Gastroesophageal sphincter (tissue), 4 donors: Measurements from ENCODE around the gene HOXB4. TPM values are rescaled to one million over a fixed set of nuclear protein-coding genes. Genes with fewer than 3 reads are reported as not detected.

Source experiments
- ATAC-seq: fragments of 150-250 bp; one replicate; pipeline ENCODE4 v1.9.1; 2016; ENCODE audit warnings: mild to moderate bottlenecking, moderate library complexity
- H3K27ac ChIP-seq, 4 donors: fragments of 200-600 bp; sonication (generic) in 3 of 4; 1 replicate in 3 of 4; 2 replicates in 1 of 4; pipeline ENCODE4 v1.5.1; 2016 to 2019
- H3K27me3 ChIP-seq: fragments of 200-600 bp; sonication (generic); one replicate; pipeline ENCODE4 v1.5.1; 2019
- H3K36me3 ChIP-seq, 2 donors: fragments of 200-600 bp; sonication (generic); one replicate each; pipeline ENCODE4 v1.5.1; 2019; ENCODE audit warnings: control low read depth in 1 of 2
- H3K4me1 ChIP-seq, 3 donors: fragments of 200-600 bp; sonication (generic); 1 replicate in 2 of 3; 2 replicates in 1 of 3; pipeline ENCODE4 v1.5.1; 2016 to 2019; ENCODE audit warnings: control low read depth in 2 of 3
- H3K4me3 ChIP-seq, 2 donors: fragments of 200-600 bp; sonication (generic); one replicate each; pipeline ENCODE4 v1.5.1; 2019; ENCODE audit warnings: mild to moderate bottlenecking in 1 of 2, moderate library complexity in 1 of 2
- H3K9me3 ChIP-seq, 3 donors: fragments of 200-600 bp; sonication (generic); one replicate each; pipeline ENCODE4 v1.5.1; 2017 to 2019; ENCODE audit warnings: control low read depth in 2 of 3
- CTCF ChIP-seq, 4 experiments: fragments of 200-600 bp in 2 of 4; fragments of 450-650 bp in 2 of 4; sonication (generic) in 1 of 4; IDR thresholded peaks; one replicate each; pipeline ENCODE4 v1.5.1; 2017 to 2019; ENCODE audit warnings: antibody characterized with exemption in 4 of 4, mild to moderate bottlenecking in 2 of 4, moderate library complexity in 2 of 4
- EP300 ChIP-seq: sonication (generic); formaldehyde crosslinking; IDR thresholded peaks from one replicate; pipeline ENCODE4 v1.6.1; 2017; ENCODE audit warnings: antibody characterized with exemption, mild to moderate bottlenecking
- POLR2A ChIP-seq, 2 donors: fragments of 450-650 bp; IDR thresholded peaks; one replicate each; pipeline ENCODE4 v1.6.1; 2017; ENCODE audit warnings: antibody characterized with exemption in 2 of 2, mild to moderate bottlenecking in 2 of 2, moderate library complexity in 1 of 2
- POLR2AphosphoS5 ChIP-seq: sonication (generic); formaldehyde crosslinking; IDR thresholded peaks from one replicate; pipeline ENCODE4 v1.6.1; 2017; ENCODE audit warnings: antibody characterized with exemption
- WGBS, 2 donors: methylation state at CpG; one replicate each; pipeline ENCODE4 v1.1.5; 2018; ENCODE audit warnings: low coverage in 1 of 2; 5-methylcytosine and 5-hydroxymethylcytosine counted together
- total RNA-seq, 4 donors: library from RNA; depleted of rRNA; stranded (reverse); fragments of >200 nt; gene quantifications; one replicate each; pipeline ENCODE4 v1.1.0, GENCODE V29; 2016

HOXB4 gene
- total RNA-seq, 4 donors from 2014 or later, result 3.0 to 12.9 (median 6.9) TPM

- no peaks in the 10 kb centered on the region for H3K9me3 ChIP-seq
- H3K27ac ChIP-seq, result peak within 1 kb of the TSS in 2 of 4 donors; percentile 97 to 98
- TF ChIP-seq POLR2AphosphoS5 (peak; percentile 18), POLR2A (IDR thresholded peaks at IDR 0.05) (no peak)
- peaks cover 28% of the 10 kb centered on the region for H3K27me3 ChIP-seq
- H3K4me3 ChIP-seq, result peak within 1 kb of the TSS in 1 of 2 donors; percentile 39
- peaks cover 0 to 57% (median 0%) of the 10 kb centered on the region in 3 donors for H3K4me1 ChIP-seq
- 72 to 75% methylated on average over 5 to 16 of the region's 23 CpGs for WGBS, 2 donors
- H3K36me3 ChIP-seq, result no peaks in the 10 kb centered on the region
- ATAC-seq, result no peak
Measured at GRCh38 chr17:48589831-48590606, 11.9 kb upstream of the HOXB4 start, which contains the start of gene HOXB3. Gene HOXB3 (minus strand): TSS chr17:48590241. CDS start chr17:48552474, 37,767 bp downstream.

GRCh38 chr17:48589060-48589830 is 11.1 kb upstream of the HOXB4 start:
- Histone ChIP-seq H3K27ac (peak overlapping the region in 2 of 4 donors; percentile 97 to 98), H3K4me1 (peaks cover 0 to 57% (median 0%) of the 10 kb centered on the region in 3 donors), H3K27me3 (peaks cover 25% of the 10 kb centered on the region), H3K36me3 (no peaks in the 10 kb centered on the region), H3K9me3 (no peaks in the 10 kb centered on the region), H3K4me3 (peak overlapping the region in 1 of 2 donors; percentile 39)
- no peak for TF ChIP-seq CTCF (IDR thresholded peaks at IDR 0.05)
- TF ChIP-seq POLR2A (IDR thresholded peaks at IDR 0.05), result no peak
- TF ChIP-seq EP300, result no peak
- no peak for TF ChIP-seq POLR2AphosphoS5
- 77 to 90% methylated on average over 1 to 4 of the region's 10 CpGs for WGBS, 2 donors
- no peak for ATAC-seq

- no peak for ATAC-seq
- TF ChIP-seq CTCF (IDR thresholded peaks at IDR 0.05) (no peak), EP300 (no peak), POLR2AphosphoS5 (peak; percentile 39), POLR2A (IDR thresholded peaks at IDR 0.05) (no peak)
- Histone ChIP-seq H3K36me3 (no peaks in the 10 kb centered on the region), H3K4me3 (peak overlapping the region in 1 of 2 donors; percentile 39), H3K27ac (peak overlapping the region in 2 of 4 donors; percentile 97 to 98), H3K9me3 (no peaks in the 10 kb centered on the region), H3K4me1 (peaks cover 0 to 59% (median 0%) of the 10 kb centered on the region in 3 donors), H3K27me3 (peaks cover 25% of the 10 kb centered on the region)
- 70 to 85% methylated on average over 2 of the region's 2 CpGs for WGBS, 2 donors
Measured at GRCh38 chr17:48588528-48588927, 10.4 kb upstream of the HOXB4 start.

GRCh38 chr17:48588074-48588415 is 9.9 kb upstream of the HOXB4 start:
- WGBS, 2 donors, result 80% methylated on average over 1 of the region's 2 CpGs; no CpG with 5 or more reads in 1 of the 2 donors
- H3K9me3 ChIP-seq, result no peaks in the 10 kb centered on the region
- H3K27me3 ChIP-seq, result peaks cover 25% of the 10 kb centered on the region
- peak overlapping the region in 3 of 4 donors; percentile 42 to 98 (median 97) for H3K27ac ChIP-seq
- TF ChIP-seq CTCF (IDR thresholded peaks at IDR 0.05), result no peak
- TF ChIP-seq EP300, result no peak
- TF ChIP-seq POLR2AphosphoS5, result no peak
- TF ChIP-seq POLR2A (IDR thresholded peaks at IDR 0.05), result no peak
- ATAC-seq, result no peak
- H3K4me3 ChIP-seq, result peak overlapping the region in 1 of 2 donors; percentile 39
- no peaks in the 10 kb centered on the region for H3K36me3 ChIP-seq
- peaks cover 0 to 59% (median under 1%) of the 10 kb centered on the region in 3 donors for H3K4me1 ChIP-seq

GRCh38 chr17:48587276-48588073 is 9.3 kb upstream of the HOXB4 start:
- Histone ChIP-seq H3K4me3 (peak overlapping the region in 1 of 2 donors; percentile 73), H3K27ac (peak overlapping the region in 3 of 4 donors; percentile 42 to 98 (median 97)), H3K9me3 (no peaks in the 10 kb centered on the region), H3K4me1 (peaks cover 3 to 59% (median 5%) of the 10 kb centered on the region in 3 donors), H3K27me3 (peaks cover 19% of the 10 kb centered on the region), H3K36me3 (no peaks in the 10 kb centered on the region)
- TF ChIP-seq POLR2A (IDR thresholded peaks at IDR 0.05) (no peak), EP300 (no peak), CTCF (IDR thresholded peaks at IDR 0.05) (no peak), POLR2AphosphoS5 (no peak)
- WGBS, 2 donors, result 24 to 62% methylated on average over 2 to 5 of the region's 5 CpGs
- ATAC-seq, result no peak
